Measurements from ENCODE around the gene MTRFR.

- TF ChIP-seq, protein P1, sequence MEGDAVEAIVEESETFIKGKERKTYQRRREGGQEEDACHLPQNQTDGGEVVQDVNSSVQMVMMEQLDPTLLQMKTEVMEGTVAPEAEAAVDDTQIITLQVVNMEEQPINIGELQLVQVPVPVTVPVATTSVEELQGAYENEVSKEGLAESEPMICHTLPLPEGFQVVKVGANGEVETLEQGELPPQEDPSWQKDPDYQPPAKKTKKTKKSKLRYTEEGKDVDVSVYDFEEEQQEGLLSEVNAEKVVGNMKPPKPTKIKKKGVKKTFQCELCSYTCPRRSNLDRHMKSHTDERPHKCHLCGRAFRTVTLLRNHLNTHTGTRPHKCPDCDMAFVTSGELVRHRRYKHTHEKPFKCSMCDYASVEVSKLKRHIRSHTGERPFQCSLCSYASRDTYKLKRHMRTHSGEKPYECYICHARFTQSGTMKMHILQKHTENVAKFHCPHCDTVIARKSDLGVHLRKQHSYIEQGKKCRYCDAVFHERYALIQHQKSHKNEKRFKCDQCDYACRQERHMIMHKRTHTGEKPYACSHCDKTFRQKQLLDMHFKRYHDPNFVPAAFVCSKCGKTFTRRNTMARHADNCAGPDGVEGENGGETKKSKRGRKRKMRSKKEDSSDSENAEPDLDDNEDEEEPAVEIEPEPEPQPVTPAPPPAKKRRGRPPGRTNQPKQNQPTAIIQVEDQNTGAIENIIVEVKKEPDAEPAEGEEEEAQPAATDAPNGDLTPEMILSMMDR (conservative IDR thresholded peaks at IDR 0.05): no peak
- no peak for TF ChIP-seq ZFX (IDR thresholded peaks at IDR 0.05)
These were observed 51.4 kb downstream of the MTRFR start for GRCh38 chr12:123284669-123285068.
